HEK293 (cell line): Measurements from ENCODE around the gene CLDN24.

Experiments used
- CTCF ChIP-seq: fragments of 450-650 bp; formaldehyde crosslinking; IDR thresholded peaks from 2 replicates; pipeline ENCODE4 v1.5.1; 2016; ENCODE audit warnings: missing biosample characterization, missing genetic modification characterization
- ZNF121 ChIP-seq: fragments of 450-650 bp; formaldehyde crosslinking; IDR thresholded peaks from 2 replicates; pipeline ENCODE4 v1.5.1; 2016; ENCODE audit warnings: missing biosample characterization, missing genetic modification characterization
- ZNF146 ChIP-seq: fragments of 450-650 bp; formaldehyde crosslinking; IDR thresholded peaks from 2 replicates; pipeline ENCODE4 v1.5.1; 2016; ENCODE audit warnings: missing biosample characterization, missing genetic modification characterization
- ZNF16 ChIP-seq: fragments of 450-650 bp; formaldehyde crosslinking; IDR thresholded peaks from 2 replicates; pipeline ENCODE4 v1.5.1; 2016; ENCODE audit warnings: low read depth, missing biosample characterization, missing genetic modification characterization
- ZNF362 ChIP-seq: fragments of 450-650 bp; formaldehyde crosslinking; IDR thresholded peaks from 2 replicates; pipeline ENCODE4 v1.5.1; 2016; ENCODE audit warnings: missing biosample characterization, missing genetic modification characterization
- TF ChIP-seq, protein P1 (sequence below): fragments of 450-650 bp; formaldehyde crosslinking; IDR thresholded peaks from 2 replicates; pipeline ENCODE4 v1.5.1; 2016; ENCODE audit warnings: missing biosample characterization, missing genetic modification characterization, borderline replicate concordance
- TF ChIP-seq, protein P2 (sequence below): IDR thresholded peaks from 2 replicates; pipeline ENCODE4 v1.6.1; 2011; ENCODE audit warnings: mild to moderate bottlenecking, low read depth, low read length, borderline replicate concordance

DNA sequence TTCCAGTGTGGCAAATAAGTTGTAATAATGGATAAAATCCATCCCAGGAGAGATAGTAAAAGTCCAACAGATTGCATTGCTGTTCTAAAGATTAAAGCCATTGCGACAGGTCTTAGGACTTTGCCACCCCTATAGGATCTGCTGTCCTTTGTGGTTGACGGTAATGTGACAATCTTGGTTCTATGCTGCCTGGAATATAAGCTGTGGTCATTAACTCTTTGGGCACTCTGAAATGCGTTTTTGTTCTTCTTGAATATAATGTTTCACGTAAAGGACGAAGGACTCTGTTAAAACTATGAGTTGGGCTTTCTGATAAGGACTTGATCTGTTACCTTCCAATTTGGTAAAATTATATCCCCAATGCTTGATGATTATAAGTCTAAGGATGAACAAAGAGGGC is at the start of gene CLDN24:
- TF ChIP-seq CTCF (no peak), ZNF362 (tag by site-specific recombination) (no peak), ZNF121 (tag by site-specific recombination) (no peak), ZNF16 (tag by site-specific recombination) (no peak), ZNF146 (tag by site-specific recombination) (no peak)
- TF ChIP-seq, protein P1, sequence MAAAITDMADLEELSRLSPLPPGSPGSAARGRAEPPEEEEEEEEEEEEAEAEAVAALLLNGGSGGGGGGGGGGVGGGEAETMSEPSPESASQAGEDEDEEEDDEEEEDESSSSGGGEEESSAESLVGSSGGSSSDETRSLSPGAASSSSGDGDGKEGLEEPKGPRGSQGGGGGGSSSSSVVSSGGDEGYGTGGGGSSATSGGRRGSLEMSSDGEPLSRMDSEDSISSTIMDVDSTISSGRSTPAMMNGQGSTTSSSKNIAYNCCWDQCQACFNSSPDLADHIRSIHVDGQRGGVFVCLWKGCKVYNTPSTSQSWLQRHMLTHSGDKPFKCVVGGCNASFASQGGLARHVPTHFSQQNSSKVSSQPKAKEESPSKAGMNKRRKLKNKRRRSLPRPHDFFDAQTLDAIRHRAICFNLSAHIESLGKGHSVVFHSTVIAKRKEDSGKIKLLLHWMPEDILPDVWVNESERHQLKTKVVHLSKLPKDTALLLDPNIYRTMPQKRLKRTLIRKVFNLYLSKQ (tag by site-specific recombination) = no peak
- TF ChIP-seq, protein P2, sequence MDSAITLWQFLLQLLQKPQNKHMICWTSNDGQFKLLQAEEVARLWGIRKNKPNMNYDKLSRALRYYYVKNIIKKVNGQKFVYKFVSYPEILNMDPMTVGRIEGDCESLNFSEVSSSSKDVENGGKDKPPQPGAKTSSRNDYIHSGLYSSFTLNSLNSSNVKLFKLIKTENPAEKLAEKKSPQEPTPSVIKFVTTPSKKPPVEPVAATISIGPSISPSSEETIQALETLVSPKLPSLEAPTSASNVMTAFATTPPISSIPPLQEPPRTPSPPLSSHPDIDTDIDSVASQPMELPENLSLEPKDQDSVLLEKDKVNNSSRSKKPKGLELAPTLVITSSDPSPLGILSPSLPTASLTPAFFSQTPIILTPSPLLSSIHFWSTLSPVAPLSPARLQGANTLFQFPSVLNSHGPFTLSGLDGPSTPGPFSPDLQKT = no peak
